GM18507 (cell line): ENCODE measurements around the gene SAMD8.
"Not testable (repeated sequence)": the region's sequence is repeated elsewhere in the genome, so short reads cannot be mapped to it uniquely, and the experiment has no call there.

Source experiments
- DNase-seq: peaks from one replicate; pipeline ENCODE4 v3.0.0; 2011; ENCODE audit warnings: low read depth; ENCODE audit not compliant: insufficient read length; ENCODE audit errors: extremely low spot score
- FAIRE-seq: peaks from 2 replicates; lab custom pipeline; 2011; peaks lifted over from hg19 to GRCh38; lab: Jason Lieb, UNC

The SAMD8 gene

GRCh38 chr10:75104842-75105241 is 6.6 kb upstream of the SAMD8 start:
- no peak for DNase-seq
- no peak for FAIRE-seq

GRCh38 chr10:75105576-75106197 is 5.8 kb upstream of the SAMD8 start:
- no peak for FAIRE-seq

GRCh38 chr10:75106242-75106641 is 5.2 kb upstream of the SAMD8 start:
- DNase-seq (no peak), FAIRE-seq (no peak)

More at GRCh38 chr10:75105576-75106197, 5.8 kb upstream of the SAMD8 start:
- no peak for DNase-seq

- not testable (repeated sequence) for DNase-seq
Observed at GRCh38 chr10:75106891-75107290, 4.6 kb upstream of the SAMD8 start.

DNA sequence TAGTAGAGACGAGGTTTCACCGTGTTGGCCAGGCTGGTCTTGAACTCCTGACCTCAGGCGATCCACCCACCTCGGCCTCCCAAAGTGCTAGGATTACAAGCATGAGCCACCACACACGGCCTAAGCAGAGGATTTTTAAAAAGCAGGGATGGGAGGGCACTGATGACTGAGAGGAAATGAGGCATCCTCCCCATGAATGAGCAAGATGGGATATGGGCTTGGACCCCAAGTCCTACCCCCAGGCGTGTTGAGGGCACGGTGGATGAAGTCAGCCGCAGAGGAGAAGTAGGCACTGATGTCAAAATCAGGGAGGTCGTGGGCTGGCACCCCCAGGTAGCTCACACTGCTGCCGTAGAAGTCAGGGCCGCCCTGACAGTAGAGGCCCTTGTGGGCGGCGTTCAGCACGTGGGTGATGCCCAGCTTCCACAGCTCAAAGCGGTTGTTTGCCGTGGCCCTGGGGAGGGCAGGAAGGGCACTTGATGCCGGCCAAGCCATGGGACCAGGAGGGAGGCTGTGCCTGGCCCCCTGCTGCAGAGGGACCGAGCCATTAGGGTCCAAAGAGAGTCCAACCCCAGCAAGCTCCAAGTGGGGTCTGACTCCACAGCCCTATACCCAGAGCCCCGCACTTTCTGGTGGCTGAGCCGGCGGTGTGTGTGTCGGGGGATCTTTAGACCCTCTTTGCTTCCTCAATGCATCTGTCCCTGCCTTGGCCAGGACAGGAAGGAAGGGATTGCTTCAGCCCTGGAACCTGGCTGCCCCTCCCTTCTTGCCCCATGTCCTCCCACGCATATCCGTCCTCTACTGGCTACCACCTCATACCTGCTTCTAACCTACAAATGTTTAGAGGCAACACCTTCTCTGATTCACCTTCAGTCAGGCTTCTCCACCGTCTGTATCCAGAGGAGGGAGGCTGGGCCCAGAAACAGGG is 3.4 kb upstream of the SAMD8 start:
- FAIRE-seq (no peak), DNase-seq (no peak)

More at GRCh38 chr10:75106891-75107290, 4.6 kb upstream of the SAMD8 start:
- FAIRE-seq, result not testable (repeated sequence)

GRCh38 chr10:75108684-75109458 is 2.6 kb upstream of the SAMD8 start:
- DNase-seq (no peak), FAIRE-seq (no peak)

DNA sequence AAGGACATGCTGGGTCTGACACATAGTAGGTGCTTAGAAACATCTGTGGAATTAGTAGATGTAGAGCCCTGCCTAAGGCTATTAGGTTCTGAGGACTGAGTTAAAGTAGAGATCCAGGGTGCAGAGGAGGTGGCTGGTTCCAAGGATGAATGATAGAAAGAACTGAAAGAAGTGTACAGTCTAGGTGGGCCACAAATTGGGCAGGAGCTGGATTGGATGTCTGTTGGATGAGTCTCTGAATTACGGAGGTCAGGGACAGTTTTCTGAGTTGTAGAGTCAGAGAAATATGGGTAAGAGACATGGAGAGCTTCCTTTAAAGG is 2.0 kb upstream of the SAMD8 start:
- DNase-seq, result no peak
- no peak for FAIRE-seq

GRCh38 chr10:75110006-75110632 is 1.3 kb upstream of the SAMD8 start:
- FAIRE-seq, result no peak
- no peak for DNase-seq

GRCh38 chr10:75111907-75112679 is 637 bp downstream of the SAMD8 start:
- DNase-seq (no peak), FAIRE-seq (peak; percentile 75)

- DNase-seq (no peak), FAIRE-seq (no peak)
Observed at GRCh38 chr10:75115137-75115536, 3.7 kb downstream of the SAMD8 start.

DNA sequence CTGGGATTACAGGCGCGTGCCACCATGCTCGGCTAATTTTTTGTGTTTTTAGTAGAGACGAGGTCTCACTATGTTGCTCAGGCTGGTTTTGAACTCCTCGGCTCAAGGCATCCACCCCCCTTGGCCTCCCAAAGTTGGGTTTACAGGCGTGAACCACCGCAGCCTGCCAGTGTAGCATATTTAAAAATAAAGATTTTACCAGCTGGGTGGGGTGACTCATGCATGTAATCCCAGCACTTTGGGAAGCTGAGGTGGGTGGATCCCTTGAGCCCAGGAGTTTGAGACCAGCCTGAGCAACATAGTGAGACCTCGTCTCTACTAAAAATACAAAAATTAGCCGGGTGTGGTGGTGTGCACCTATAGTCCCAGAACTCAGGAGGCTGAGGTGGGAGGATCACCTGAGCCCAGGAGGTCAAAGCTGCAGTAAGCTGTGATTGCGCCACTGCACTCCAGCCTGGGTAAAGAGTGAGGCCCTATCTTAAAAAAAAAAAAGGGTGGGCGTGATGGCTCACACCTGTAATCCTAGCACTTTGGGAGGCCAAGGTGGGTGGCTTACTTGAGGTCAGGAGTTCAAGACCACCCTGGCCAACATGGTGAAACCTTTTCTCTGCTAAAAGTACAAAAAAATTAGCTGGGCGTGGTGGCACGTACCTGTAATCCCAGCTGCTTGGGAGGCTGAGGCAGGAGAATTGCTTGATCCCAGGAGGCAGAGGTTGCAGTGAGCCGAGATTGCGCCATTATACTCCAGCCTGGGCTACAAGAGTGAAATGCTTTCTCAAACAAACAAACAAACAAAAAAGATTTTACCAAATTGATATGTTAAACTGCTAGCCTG is 5.7 kb downstream of the SAMD8 start:
- FAIRE-seq, DNase-seq: not testable (repeated sequence)

- DNase-seq (no peak), FAIRE-seq (no peak)
Observed at GRCh38 chr10:75117995-75118394, 6.5 kb downstream of the SAMD8 start.

DNA sequence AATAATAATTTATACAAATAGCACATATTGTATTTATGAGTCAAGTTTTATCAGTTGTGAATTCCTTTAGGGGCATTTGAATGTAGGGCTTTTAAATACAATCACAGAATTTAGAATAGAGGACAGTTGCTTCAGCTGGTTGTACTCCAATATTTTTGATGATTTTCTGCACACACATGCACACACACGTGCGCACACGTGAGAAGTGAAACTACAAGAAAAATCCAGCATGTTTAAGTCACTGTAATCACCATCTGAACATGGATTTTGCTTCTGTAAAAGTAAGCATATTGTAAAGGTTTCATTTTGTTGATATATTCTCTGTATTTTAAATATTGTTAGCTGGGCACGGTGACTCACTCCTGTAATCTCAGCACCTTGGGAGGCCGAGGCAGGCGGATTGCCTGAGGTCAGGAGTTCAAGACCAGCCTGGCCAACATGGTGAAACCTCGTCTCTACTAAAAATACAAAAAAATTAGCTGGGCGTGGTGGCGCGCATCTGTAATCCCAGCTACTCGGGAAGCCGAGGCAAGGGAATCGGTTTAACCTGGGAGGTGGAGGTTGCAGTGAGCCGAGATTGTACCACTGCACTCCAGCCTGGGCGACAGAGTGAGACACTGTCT is 8.1 kb downstream of the SAMD8 start:
- FAIRE-seq, DNase-seq: not testable (repeated sequence)

GRCh38 chr10:75121322-75121721 is 9.9 kb downstream of the SAMD8 start:
- FAIRE-seq (no peak), DNase-seq (no peak)

DNA sequence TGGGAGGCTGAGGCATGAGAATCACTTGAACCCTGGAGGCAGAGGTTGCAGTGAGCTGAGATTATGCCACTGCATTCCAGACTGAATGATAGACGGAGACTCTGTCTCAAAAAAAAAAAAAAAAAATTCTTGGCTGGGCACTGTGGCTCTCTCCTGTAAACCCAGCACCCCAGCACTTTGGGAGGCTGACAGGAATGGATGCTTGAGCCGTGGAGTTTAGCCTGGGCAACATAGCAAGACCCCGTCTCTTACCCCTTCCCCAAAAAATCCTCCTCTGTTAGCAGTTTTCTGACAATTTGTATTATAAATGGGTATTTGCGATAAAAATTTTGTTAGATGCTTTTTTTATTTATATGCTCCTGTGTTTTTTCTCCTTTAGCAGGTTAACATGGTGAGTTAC is 11.0 kb downstream of the SAMD8 start:
- DNase-seq (no peak), FAIRE-seq (no peak)

GRCh38 chr10:75123088-75123682 is 11.7 kb downstream of the SAMD8 start:
- no peak for FAIRE-seq
- DNase-seq, result no peak

DNA sequence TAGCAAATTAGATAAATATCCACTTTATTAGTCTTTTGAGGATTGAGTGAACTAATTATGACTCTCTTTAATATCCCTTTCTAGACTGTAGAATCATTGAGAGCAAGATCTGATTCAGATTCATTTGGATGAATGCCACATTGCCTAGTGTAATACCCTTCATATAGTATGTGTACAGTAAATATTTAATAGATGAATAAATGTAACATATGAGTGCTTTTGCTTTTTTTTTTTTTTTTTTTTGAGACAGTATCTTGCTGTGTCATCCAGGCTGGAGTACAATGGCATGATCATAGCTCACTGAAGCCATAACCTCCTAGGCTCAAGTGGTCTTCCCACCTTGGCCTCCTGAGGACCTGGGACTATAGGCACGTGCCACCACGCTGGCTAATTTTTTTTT is 14.8 kb downstream of the SAMD8 start:
- DNase-seq (no peak), FAIRE-seq (no peak)
